ENCODE measurements around the gene FOXJ1.

The FOXJ1 gene

DNA sequence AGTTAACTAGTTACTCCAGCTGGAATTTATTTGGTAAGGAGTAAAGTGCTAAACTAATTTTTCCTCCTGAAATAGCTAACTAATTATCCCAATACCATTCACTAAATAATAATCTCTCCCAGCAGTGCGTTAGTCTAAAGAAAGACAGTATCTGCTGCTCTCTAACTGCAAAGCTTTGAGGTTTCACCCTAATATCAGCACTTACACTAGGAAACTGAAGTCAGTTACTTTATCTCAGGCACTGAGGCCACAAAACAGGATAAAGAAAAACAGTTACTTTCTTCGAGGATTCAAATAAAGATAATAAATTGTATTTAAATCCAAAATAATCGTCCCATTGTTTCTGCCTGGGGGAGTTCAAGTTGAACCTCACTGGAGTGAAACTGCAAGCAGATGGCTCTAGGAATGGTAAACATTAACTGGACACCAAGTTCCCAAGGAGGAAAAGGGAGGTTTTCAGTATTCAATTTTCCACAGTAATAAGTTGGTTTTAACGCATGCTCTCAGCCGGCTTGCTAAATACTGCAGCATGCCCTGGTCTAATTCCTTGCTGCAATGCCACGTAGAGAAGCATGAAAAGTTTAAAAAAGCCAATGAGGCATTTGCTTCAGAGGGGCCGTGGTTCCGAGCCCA is 20.0 kb upstream of the FOXJ1 start:
- DNase-seq = no peak

DNA sequence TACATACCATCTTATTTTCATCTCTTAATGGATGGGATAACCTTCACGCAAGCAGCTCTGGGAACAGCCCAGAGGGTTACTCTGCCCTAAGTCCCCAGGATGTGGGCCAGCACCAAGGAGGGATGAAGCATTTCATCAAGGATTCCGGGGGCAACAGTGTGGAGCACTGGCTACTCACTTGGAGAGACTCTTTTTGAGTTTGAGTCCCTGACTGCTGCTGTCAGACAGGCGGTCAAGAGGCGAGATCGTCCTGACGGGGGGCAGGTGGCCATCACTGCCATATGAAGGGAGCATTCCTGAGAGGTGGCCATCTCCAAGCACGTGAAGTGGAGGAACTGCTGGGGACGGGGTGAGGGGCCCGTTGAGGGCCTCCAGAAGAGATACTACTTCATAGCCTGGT is 18.1 kb upstream of the FOXJ1 start:
- DNase-seq = no peak

DNA sequence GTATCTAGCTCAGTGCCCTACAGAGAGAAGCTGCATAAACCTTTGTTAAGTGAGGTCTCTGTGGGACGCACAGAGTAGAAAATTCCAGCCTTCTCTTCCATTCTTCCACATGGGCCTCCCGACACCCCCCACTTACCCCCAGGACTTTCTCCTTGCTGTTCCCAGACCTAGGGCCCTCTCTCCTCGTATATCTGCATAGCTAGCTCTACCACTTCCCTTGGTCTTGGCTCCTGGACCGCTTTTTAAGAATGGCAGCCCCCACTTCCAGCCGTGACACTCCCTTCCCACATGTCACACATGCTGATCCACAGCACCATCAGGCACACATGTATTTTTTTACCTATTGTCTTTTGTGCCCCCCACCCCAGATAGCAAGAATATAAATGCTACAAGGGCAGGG is 16.7 kb upstream of the FOXJ1 start:
- DNase-seq = no peak

DNA sequence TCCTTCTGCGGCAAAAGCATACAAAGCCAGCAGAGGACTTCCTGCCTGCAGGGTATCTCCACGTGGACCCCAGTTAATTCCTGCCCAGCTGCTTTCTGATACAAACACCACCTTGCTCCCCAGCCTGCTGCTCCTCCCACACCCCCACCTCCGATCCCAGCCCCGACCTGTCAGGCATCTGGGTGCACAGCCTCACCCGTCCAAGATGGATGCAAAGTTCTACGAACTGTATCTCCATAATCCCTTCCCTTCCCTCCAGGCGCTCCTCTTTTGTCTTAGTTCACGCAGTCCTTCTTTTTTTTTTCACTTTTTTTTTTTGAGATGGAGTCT is 15.6 kb upstream of the FOXJ1 start:
- DNase-seq = no peak

DNA sequence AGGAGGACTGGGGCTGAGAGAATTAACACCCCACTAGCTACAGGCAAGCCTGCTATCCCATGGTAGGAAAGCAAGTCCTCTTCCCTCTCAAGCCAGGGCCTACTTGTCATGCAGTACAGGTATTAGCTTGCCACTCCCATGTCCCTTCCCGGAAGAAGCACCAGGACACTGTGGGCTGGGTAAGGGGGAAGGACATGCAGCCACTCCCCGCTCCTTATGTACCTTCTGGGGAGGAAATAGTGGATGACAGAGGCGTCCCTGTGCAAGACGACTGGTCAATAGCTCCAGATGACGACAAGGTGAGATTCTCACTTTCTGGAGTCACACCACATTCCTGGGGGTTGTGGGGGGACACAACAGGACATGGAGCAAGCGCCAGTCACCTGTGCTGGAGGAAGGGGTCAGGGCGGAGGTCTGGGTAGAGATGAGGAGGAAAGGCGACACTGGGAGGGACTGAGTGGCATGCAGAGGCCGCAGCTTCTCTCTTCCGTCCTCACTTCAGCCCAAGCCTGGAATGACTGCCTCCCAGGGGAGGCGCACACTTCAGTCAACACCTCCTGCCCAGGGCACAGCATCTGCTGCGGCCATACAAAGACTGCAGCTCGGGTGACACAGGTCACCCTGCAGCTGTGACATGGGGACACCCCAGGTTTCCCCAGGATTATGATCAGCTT is 15.1 kb upstream of the FOXJ1 start:
- DNase-seq = no peak

- DNase-seq = no peak
Observed at GRCh38 chr17:76154936-76155845, 14.1 kb upstream of the FOXJ1 start.

DNA sequence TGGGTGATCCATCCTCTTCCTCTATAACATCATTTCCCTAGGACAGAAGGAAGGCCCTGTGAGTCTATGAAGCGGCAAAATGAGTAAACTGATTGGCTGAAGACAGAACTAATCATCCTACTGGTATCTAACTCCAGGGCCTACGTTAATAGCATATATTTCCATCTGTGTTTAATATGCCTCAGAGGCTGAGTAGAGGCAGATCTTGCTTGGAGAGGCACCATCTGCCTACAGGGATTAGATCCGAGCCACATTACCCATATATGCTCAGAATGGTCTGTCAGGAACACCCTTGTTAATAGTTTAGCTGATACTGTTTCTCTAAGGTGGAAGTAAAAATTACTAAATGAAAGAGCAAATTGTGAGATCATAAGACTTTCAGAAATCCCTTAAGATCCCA is 13.2 kb upstream of the FOXJ1 start:
- DNase-seq = no peak

DNA sequence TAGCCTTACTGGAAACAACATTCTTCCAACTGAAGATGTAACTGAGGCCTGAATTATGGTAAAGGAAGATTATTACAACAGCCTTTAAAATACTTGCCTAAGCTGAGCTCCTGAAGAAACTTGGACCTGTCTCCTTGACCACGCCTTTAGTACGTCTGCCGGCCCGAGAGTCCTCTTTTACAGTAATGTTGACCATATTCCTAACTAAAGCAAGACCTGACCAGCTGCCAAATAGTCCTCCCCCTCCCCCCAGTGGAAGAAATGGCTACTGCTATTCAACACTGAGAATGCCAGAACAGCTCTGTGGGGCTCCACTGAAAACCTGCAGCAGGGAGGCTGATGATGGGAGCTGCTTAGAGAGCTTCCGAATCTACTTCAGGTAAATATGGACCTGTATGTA is 12.6 kb upstream of the FOXJ1 start:
- DNase-seq = no peak

GRCh38 chr17:76153202-76153601 is 12.2 kb upstream of the FOXJ1 start:
- no peak for DNase-seq

DNA sequence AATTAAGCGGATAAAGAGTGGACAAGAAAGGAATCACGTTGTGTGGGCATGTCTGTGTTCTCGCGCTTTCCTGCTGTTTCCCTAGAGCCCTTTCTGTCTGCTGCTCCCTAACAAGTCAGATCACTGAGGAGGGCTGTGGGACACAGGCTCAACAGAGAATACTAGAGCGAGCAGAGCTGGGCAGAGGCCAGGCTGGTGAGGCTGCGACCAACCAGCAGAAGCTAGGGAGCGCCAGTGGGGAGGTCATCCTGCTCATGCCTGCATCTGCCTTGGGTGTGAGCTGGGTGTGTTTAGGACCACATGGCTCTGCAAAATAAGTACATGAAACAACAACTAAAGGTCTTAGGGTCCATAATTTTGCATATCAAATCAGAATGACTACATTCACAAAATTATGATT is 11.5 kb upstream of the FOXJ1 start:
- DNase-seq = no peak

GRCh38 chr17:76151896-76152454 is 10.9 kb upstream of the FOXJ1 start:
- no peak for DNase-seq

GRCh38 chr17:76150712-76151622 is 9.9 kb upstream of the FOXJ1 start:
- DNase-seq = no peak

GRCh38 chr17:76149214-76149613 is 8.2 kb upstream of the FOXJ1 start:
- DNase-seq = no peak

GRCh38 chr17:76148015-76148326 is 6.9 kb upstream of the FOXJ1 start:
- no peak for DNase-seq

DNA sequence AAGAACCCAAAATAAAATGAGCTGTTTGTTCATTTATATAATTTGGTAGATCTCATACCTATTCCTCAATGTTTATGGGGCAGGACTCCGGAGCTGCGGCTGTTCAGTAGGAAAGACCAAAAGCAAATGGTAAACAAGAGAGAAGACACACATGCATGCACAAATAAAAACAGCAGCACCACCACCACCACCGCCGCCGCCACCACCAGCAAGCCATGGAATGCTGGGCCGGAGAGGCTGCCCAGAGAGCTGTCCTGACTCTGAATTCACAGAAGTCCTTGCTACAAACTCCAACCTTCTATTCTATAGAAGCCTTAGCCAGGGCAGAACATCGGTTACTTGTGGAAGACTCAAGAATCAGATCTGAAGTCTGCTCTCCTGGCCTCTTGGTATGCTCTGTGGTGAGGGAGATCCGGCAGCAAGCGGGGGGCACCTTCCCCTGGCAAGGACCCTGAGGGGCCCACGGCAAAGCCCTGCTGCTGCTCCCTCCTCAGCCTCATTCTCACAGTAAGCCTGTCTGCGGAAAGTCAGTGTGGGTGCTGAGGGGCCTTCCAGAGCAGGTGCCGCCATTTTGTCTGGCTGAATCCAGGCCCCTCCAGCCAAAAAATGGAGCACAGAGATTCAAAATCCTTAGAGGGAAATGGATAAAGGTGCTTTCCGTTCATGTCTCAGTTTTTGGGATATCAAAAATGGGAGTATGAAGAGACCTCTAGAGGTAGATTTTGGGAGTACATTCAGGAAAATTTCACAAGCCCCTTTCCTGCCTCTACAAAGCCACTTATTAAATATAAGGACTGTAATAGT is 6.4 kb upstream of the FOXJ1 start:
- no peak for DNase-seq

GRCh38 chr17:76146053-76146851 is 5.2 kb upstream of the FOXJ1 start:
- no peak for DNase-seq

DNA sequence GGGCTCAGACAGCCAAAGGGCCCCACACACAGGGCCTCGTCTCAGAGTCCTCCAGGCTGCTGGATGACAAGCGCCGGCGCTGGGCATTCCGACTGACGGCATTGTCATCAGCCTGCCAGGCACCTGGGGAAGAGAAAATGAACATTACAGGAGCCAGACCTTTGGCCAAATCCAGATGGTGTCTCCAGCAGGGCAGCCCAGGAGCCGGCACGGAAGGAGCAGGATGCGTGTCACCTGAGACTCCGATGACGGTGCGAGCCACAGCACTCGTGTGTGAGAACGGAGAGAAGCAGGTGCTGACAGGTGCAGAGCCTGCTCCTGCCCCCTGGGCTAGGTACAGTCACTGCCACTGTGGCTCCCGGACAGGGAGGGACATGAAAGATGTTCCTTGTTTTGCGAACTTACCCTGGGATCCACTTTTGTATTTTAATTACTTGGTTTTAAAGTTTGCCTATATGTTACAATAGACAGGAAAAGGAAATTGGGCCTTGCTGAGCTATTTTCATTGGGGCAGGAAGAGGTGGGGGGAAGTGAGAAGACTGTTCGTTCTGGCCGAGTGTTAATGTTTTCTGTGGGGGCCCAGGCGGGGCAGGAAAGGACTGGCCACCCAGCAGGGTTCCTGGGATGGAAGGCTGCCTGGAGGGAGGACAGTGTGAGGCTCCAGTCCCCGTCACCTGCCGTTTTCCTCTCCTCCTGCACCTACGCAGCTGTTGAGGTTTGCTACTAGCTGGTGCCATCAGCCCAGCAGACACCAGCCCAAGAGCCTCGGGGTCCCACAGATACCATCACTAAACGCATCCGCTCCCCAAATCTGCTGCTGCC is 4.4 kb upstream of the FOXJ1 start:
- peak; percentile 44 to 52 for DNase-seq

DNA sequence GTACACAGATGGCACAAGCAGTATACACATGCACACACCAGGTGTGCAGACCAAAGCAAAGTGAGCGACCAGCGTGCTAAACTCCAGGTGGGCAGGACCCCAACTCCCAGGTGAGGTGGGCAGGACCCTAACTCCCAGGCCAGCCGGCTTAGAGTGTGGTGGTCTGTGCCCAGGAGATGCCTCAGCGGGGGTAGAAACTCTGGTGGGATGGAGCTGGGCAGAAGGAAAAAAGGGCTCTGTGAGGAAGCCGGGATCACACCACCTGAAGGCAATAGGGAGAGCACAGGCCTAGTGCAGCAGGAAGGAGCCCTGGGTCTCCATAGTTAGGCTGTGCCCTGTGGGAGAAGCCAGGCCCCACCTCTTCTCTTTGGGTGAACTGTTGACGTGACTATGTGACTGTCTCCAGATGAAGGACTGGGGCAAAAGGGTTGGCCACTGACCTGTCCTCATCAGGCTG is 1.6 kb upstream of the FOXJ1 start:
- DNase-seq = no peak

DNA sequence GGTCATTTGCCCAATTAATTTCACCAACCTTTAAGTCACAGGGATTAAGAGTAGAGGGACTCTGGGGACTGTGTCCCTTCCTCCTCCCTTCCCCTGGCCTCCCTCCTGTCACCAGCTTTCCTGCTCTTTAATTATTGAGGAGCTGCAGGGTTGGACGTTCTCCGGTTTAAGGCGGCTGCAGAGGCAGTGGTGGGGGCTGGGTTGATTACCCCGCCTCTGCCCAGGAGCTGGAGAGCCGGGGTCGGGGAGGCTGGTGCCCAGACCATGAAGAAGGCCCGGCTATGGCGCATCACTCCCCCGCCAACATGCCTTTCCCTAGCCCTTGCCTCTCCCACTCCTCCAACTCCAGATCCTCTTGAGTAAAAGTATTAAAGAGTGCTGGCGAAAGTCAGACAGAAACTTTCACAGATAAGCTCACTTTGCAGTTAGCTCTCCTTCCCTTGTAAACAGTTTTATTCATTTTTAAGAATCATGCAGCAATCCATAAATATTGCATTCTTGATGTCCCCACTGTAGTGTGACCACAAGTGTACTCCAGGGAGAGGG is 1.1 kb upstream of the FOXJ1 start:
- no peak for DNase-seq
